ENCODE data around the gene TEKTIP1.
"Not testable (repeated sequence)": the region's sequence is repeated elsewhere in the genome, so short reads cannot be mapped to it uniquely, and the experiment has no call there.

Gene TEKTIP1

DNA sequence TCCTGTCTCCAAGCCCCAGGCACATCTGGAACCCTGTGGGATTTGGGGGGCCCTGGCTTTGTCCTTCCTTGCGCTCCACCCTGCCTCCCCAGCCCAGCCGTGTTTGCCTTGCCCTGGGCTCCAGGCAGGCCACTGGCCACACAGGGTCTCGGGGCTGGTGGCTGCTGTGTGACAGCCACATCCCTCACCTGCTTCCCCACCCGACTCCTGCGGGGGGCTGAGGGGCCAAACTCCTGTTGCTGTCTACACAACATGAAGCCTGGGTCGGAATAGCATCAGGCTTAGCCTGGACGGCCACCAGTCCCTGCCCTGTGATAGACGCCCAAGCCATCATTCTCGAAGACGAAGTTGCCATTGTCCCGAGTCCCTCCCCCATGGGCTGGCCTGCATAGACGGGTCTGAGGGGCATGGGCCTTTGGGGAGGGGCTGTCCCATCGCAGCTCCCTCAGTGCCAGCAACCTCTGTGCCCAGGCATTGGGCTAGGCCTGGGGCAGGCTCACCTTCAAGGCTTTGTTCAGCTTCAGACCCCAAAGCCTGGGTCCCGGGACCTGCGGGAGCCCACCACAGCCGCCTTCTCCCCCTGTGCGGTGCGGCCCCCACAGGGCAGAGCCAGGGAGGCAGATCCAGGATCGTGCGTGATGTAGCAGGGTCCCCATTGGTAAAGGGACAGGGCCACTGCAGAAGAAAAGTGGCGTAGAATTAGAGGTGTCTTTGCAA, 15.5 kb upstream of the TEKTIP1 start:
- no peak for DNase-seq (ENCODE audit: low read depth, low spot score)

DNA sequence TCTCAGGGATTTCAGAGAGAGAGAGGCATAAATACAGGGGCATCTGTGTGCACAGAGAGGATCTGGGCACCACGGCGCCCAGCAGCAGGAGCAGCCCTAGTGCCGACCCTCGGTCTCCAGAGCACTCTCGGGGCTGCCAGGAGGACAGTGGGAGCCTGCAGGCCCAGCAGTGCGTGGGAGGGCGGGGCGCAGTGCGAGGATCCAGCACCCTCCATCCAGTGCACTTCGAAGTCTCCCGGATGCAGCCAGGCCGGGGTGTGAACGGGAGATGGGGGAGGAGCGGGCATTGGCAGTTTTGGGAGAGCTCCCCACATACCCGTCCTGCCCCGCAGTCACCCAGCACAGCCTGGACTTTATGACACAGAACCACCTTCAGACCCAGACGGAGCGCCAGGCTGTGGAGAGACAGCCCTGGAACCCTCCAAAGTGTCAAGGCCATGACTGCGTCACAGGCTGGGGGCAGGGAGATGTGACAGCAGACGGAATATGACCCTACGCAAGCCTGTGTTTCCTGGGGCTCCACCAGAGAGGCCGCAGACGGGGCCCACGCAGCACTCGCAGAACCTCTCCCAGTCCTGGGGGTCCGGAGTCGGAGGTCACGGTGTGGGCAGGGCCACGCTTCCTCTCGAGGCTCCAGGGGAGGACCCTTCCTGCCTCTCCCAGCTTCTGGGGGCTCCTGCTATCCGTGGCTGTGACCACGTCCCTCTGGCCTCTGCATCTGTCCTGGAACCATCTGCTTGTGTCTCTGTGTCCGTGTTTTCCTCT, 14.7 kb upstream of the TEKTIP1 start:
- DNase-seq (ENCODE audit: low read depth, low spot score), result no peak

DNA sequence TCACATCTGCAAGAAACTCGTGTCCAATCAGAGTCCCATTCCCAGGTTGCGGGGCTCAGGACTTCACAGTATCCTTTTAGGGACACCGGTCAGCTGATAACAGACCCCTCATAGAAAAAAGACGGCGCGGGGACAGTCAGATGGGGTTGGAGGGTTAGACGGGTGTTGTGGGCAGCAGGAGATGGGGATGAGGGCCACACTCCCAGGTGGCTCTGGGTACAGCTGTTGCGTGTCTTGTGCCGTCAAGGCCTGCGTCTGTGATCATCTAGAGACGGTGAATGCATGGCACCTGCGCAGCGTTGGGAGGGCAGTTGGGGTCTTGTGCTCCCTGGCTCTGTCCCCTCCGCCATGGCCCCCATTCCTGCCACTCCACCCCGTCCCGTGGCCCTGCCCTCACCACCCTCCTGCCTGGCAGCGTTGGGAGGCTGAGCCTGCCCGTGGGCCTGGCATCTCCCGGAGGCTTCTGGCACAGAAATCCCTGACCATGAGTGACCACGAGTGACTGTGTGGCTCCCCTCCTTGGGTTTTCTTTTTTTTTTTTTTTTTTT, 14.0 kb upstream of the TEKTIP1 start:
- DNase-seq (ENCODE audit: low read depth, low spot score), result no peak

DNA sequence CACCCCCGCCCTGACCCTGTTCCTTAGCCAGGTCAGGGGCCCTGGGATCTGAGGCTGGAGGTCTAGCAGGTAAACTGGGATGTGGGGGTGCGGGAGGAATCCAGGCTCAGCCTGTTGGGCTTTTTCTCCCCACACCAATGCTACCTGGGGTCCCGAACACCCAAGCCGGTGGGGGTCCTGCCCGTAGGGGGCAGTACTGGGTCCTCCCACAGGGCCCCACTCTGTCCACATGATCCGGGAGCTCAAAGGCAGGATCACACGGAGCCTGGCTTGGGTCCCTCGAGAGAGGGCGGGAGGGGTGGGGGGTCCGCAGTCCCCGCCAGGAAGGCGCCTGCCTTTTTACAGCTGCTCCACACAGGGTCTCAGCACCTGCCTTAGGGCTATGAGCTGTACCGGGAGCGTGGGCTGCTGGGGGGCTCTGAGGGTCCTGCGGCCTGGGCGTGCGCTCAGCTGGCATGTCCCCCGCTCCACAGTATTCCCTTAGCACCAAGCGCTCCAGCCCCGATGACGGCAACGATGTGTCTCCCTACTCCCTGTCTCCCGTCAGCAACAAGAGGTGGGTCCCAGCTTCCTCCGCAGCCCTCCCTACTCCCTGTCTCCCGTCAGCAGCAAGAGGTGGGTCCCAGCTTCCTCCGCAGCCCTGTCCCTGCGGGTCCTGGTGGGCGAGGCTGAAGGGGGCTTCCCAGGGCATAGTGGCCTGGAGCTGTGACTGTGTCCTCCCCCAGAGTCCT, 12.3 kb upstream of the TEKTIP1 start:
- no peak for DNase-seq (ENCODE audit: low read depth, low spot score)

DNA sequence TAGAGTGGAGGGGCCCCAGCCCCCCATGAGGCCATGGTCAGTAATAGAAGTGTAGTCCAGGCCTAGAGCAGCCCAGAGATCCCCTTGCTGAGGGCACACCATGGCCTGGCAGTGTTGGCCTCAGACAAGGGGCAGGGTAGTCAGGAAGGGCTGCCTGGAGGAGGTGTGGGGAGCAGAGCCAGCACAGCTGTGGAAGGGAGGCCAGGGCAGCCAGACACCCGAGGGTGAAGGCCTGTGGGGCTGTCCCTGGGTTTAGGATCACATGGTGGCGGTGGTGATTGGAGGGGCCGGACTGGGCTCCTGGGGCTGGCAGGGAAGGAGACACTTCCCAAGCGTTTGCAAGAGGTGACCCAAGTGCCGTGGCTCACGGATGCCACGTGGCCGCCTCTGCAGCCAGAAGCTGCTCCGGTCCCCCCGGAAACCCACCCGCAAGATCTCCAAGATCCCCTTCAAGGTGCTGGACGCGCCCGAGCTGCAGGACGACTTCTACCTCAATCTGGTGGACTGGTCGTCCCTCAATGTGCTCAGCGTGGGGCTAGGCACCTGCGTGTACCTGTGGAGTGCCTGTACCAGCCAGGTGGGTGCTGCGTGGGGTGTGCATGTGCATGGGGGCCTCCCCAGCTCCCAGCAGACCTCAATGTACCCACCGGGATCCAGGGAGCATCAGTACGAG, 11.6 kb upstream of the TEKTIP1 start:
- DNase-seq (ENCODE audit: low read depth, low spot score), result no peak

DNA sequence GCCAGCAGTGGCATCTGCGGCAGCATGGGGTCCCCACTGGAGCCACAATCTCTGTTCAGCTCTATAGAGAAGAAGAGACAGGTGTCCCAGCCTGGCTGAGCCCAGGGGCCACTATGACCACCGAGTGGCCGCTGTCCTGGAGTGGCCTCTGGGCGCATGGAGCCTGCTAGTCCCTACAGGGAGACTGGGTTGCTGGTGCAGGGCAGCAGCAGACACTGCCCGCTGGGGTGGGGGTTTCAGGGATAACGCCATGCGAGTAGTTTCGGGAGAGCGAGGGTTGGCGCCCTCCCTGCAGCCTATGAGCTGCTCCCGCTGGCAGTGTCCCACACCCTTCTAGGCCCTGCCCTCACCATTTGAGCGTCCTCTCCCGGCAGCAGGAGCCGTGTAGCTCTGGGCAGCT, 10.9 kb upstream of the TEKTIP1 start:
- DNase-seq (ENCODE audit: low read depth, low spot score), result no peak

DNA sequence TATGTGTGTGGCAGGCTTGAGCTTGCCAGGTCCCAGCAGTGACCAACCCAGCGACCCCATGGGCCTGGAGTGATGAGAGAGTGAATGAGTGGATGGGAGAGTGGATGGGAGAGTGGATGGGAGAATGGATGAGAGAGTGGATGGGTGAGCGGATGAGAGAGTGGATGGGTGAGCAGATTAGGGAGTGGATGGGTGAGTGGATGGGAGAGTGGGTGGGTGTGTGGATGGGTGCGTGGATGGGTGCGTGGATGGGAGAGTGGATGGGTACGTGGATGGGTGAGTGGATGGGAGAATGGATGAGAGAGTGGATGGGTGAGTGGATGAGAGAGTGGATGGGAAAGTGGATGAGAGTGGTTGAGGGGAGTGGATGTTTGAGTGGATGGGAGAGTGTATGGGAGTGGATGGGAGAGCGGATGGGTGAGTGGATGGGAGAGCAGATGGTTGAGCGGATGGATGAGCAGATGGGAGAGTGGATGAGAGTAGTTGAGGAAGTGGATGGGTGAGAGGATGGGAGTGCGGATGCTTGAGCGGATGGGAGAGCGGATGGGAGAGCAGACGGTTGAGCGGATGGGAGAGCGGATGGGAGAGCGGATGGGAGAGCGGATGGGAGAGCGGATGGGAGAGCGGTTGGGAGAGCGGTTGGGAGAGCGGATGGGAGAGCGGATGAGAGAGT, 10.3 kb upstream of the TEKTIP1 start:
- DNase-seq (ENCODE audit: low read depth, low spot score), result no peak

DNA sequence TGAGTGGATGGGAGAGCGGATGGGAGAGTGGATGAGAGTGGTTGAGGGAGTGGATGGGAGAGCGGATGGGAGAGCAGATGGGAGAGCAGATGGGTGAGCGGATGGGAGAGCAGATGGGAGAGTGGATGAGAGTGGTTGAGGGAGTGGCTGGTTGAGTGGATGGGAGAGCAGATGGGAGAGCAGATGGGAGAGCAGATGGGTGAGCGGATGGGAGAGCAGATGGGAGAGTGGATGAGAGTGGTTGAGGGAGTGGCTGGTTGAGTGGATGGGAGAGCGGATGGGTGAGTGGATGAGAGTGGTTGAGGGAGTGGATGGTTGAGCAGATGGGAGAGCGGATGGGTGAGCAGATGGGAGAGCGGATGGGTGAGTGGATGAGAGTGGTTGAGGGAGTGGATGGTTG, 9.7 kb upstream of the TEKTIP1 start:
- DNase-seq (ENCODE audit: low read depth, low spot score), result not testable (repeated sequence)

DNA sequence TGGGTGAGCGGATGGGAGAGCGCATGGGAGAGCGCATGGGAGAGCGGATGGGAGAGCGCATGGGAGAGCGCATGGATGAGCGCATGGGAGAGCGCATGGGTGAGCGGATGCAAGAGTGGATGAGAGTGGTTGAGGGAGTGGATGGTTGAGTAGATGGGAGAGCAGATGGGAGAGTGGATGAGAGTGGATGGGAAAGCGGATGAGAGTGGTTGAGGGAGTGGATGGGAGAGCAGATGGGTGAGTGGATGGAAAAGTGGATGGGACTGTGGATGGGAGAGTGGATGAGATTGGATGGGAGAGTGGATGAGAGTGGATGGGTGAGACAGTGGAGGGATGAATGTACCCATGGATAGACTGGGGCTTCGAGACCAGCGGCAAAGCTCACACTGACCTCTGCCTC, 8.6 kb upstream of the TEKTIP1 start:
- DNase-seq (ENCODE audit: low read depth, low spot score), result no peak

DNA sequence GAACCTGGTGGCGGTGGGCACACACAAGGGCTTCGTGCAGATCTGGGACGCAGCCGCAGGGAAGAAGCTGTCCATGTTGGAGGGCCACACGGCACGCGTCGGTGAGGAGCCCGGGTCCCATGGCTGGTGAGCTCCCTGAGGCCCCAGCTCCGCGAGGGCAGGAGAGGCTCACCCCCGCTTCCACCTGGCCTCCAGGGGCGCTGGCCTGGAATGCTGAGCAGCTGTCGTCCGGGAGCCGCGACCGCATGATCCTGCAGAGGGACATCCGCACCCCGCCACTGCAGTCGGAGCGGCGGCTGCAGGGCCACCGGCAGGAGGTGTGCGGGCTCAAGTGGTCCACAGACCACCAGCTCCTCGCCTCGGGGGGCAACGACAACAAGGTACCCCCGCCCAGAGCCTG, 7.3 kb upstream of the TEKTIP1 start:
- no peak for DNase-seq (ENCODE audit: low read depth, low spot score)

DNA sequence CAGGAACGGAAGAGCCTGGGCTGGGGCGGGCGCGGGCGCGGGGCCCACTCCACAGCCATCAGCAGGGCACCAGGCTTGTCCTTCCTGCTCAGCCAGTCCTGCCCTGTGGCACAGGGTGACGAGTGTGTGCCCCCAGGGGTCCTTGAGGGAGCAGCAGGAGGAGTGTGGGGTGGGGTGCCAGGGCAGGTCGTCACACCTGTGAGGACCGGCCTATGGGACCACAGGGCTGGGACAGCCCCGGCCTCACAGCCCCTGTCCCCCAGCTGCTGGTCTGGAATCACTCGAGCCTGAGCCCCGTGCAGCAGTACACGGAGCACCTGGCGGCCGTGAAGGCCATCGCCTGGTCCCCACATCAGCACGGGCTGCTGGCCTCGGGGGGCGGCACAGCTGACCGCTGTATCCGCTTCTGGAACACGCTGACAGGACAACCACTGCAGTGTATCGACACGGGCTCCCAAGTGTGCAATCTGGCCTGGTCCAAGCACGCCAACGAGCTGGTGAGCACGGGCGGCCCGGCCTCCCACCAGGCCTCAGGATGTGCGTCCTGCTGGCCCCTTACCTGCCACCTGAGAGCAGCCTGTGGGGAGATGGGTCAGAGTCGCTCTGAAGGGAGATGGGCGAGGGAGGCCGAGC, 6.7 kb upstream of the TEKTIP1 start:
- DNase-seq (ENCODE audit: low read depth, low spot score), result no peak

DNA sequence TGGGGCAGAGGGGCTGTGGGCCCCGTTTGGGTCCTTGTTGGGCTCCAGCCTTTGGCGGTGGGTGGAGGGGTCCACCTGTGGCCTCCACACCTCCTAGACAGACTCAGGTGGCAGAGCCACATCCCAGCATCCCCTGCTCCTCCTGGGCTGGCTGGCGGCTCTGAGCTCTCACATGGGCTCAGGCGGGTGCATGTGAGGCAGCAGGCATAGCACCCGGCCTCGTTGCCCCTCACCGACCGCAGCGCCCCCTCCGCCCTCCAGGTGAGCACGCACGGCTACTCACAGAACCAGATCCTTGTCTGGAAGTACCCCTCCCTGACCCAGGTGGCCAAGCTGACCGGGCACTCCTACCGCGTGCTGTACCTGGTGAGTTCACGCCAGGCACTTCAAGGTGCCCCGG, 5.9 kb upstream of the TEKTIP1 start:
- no peak for DNase-seq (ENCODE audit: low read depth, low spot score)

DNA sequence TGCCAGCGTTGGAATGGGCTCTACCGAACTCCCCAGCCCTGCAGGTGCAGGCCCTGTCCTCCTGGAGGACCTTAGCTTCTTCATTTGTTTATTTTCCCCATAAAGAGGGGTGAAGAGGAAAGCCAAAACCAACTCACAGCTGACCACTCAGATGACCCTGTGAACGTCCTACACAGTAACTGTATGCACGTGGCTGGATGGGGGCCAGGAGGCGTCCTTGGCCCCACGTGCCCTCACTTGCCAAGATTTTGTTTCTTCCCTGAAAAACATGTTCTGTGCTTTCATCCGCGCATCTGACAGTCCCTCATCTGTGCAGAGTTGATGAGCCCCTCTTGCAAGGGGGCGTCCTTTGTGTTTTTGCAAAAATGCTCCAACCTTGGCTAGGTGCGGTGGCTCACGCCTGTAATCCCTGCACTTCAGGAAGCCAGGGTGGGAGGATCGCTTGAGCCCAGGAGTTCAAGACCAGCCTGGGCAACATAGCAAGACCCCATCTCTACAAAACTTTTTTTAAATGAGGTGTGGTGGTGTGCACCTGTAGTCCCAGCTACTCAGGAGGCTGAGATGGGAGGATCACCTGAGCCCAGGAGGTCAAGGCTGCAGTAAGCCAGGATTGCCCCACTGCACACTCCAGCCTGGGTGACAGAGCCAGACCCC, 5.3 kb upstream of the TEKTIP1 start:
- DNase-seq (ENCODE audit: low read depth, low spot score), result no peak

DNA sequence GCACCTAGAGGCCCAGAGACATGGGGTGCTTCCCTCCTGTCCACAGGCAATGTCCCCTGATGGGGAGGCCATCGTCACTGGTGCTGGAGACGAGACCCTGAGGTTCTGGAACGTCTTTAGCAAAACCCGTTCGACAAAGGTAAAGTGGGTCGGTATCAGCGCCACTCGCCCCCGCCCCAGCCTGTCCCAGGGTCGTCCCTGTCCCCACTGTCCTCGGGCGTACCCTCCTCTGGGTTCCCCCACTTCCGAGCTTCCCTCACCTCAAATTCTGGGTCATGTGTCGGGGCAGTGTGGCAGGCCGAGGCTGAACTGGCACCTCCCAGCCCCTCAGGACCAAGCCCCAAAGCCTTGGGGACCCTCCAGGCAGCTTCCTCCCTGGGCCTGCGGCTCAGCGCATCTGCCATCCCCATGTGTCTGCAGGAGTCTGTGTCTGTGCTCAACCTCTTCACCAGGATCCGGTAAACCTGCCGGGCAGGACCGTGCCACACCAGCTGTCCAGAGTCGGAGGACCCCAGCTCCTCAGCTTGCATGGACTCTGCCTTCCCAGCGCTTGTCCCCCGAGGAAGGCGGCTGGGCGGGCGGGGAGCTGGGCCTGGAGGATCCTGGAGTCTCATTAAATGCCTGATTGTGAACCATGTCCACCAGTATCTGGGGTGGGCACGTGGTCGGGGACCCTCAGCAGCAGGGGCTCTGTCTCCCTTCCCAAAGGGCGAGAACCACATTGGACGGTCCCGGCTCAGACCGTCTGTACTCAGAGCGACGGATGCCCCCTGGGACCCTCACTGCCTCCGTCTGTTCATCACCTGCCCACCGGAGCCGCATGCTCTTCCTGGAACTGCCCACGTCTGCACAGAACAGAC, 4.4 kb upstream of the TEKTIP1 start:
- no peak for DNase-seq (ENCODE audit: low read depth, low spot score)

DNA sequence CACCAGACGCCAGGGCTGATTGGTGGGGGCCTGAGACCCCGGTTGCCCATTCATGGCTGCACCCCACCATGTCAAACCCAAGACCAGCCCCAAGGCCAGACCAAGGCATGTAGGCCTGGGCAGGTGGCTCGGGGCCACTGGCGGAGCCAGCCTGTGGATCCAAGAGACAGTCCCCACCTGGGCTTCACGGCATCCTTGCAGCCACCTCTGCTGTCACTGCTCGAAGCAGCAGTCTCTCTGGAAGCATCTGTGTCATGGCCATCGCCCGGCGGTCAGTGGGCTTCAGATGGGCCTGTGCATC, 3.8 kb upstream of the TEKTIP1 start:
- DNase-seq (ENCODE audit: low read depth, low spot score), result no peak

DNA sequence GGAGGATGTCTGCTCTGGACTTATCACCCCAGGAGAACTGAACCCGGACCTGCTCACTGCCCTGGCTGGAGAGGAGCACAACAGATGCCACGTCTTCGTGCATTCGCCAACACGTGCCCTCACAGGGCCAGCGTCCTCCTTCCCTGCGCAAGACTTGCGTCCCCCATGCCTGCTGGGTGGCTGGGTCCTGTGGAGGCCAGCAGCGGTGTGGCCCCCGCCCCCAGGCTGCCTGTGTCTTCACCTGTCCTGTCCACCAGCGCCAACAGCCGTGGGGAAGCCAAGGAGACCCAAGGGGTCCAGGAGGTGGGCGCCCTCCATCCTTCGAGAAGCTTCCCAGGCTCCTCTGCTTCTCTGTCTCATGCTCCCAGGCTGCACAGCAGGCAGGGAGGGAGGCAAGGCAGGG, 3.4 kb upstream of the TEKTIP1 start:
- no peak for DNase-seq (ENCODE audit: low read depth, low spot score)

DNA sequence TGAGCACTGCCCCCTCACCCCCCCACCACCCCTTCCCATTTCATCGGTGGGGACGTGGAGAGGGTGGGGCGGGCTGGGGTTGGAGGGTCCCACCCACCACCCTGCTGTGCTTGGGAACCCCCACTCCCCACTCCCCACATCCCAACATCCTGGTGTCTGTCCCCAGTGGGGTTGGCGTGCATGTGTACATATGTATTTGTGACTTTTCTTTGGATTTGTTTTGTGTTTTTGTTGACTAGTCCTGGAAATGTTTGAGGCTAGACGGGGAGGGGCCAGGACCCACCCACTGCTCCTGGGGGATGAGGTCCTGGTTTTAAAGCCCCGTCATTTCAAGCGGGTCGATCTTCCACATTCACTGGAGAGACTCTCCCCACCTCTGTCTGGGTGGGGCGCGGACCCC, 3.0 kb upstream of the TEKTIP1 start:
- DNase-seq (ENCODE audit: low read depth, low spot score), result no peak

DNA sequence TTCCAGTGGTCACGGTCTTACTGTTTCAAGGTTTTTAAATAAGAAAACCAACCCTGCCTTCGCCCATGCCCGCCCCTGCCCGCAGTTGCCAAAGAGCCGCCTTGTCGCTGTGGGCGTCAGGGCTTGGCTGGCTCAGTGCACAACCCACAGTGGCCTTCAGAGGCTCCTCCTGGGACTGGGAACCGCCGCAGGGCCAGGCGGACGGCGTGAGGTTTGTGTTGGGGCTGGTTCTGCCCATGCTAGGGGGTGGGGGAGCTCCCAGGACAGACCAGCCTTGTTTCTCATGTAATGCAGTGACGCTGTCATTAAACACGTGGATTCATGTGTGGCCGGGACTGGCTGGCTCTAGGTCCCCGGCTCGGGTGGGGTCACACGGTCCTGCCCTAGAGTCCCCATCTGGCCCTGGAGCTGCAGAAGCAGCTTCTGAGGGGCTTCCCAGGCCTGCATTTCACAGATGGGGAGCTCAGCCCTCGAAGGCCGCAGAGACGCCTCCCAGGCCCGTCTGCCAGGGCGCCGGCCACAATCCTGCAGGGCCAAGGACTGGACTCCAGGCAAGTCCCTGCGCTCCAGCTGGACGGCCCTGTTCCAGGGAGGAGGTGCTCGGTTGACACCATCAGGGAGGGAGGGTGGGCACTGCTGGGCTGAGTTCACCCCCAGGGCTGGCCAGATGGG, 2.4 kb upstream of the TEKTIP1 start:
- DNase-seq (ENCODE audit: low read depth, low spot score), result no peak

DNA sequence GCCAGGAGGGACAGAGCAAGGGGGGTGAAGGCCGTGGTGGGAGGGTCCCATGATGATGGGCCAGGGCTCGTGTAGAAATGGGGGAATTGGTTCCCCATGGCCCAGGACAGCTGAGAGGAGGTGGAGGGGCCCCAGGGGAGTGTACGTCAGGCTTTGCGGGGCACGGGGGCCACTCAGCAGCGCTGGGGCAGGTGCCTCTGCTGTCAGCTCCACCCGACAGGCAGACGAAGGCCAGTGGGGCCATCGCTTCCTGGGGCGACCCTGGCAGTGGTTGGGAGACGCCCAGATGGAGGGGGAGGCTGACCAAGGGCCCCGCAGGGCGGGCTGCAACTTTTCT, 1.9 kb upstream of the TEKTIP1 start:
- DNase-seq (ENCODE audit: low read depth, low spot score), result no peak
